ENCODE data around the gene UBA1.

DNA sequence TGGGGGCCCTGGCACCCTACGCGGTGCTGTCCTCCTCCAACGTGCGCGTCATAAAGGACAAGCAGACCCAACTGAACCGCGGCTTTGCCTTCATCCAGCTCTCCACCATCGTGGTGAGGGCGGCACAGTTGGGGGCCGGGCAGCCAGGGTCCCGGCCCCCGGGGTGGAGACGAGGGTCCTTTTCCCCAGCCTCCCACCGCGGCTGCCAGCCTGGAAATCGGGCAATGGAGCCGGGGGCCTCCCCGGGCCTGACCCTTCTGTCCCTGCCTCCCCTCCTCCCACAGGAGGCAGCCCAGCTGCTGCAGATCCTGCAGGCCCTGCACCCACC lies 13.7 kb upstream of the UBA1 start:
- TF ChIP-seq, protein P1, sequence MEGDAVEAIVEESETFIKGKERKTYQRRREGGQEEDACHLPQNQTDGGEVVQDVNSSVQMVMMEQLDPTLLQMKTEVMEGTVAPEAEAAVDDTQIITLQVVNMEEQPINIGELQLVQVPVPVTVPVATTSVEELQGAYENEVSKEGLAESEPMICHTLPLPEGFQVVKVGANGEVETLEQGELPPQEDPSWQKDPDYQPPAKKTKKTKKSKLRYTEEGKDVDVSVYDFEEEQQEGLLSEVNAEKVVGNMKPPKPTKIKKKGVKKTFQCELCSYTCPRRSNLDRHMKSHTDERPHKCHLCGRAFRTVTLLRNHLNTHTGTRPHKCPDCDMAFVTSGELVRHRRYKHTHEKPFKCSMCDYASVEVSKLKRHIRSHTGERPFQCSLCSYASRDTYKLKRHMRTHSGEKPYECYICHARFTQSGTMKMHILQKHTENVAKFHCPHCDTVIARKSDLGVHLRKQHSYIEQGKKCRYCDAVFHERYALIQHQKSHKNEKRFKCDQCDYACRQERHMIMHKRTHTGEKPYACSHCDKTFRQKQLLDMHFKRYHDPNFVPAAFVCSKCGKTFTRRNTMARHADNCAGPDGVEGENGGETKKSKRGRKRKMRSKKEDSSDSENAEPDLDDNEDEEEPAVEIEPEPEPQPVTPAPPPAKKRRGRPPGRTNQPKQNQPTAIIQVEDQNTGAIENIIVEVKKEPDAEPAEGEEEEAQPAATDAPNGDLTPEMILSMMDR (IDR thresholded peaks at IDR 0.05), result no peak
- TF ChIP-seq POLR2AphosphoS5 (IDR thresholded peaks at IDR 0.05), result no peak

All from prostate gland (tissue), 2 donors.